Smooth muscle cell (in vitro differentiated cells): ENCODE data around the gene CBR3. TPM values are rescaled to one million over a fixed set of nuclear protein-coding genes. Genes with fewer than 3 reads are reported as not detected.

Experiments
- DNase-seq: peaks from one replicate; lab custom pipeline; 2025; ENCODE audit not compliant: unreplicated experiment; lab: John Stamatoyannopoulos, UW
- H2AFZ ChIP-seq: fragments of 200-600 bp; sonication (generic); 2 replicates; pipeline ENCODE4 v1.6.0; 2016; ENCODE audit warnings: antibody characterized with exemption, low read depth, mild to moderate bottlenecking
- H3F3A ChIP-seq: fragments of 200-600 bp; sonication (generic); 2 replicates; pipeline ENCODE4 v1.6.0; 2017; ENCODE audit warnings: antibody characterized with exemption, low read depth
- H3K27ac ChIP-seq: fragments of 200-600 bp; sonication (generic); 2 replicates; pipeline ENCODE4 v1.5.1; 2016; ENCODE audit warnings: low read depth, mild to moderate bottlenecking
- H3K27me3 ChIP-seq: fragments of 200-600 bp; sonication (generic); 2 replicates; pipeline ENCODE4 v1.6.1; 2016; ENCODE audit warnings: low read depth, mild to moderate bottlenecking
- H3K36me3 ChIP-seq: fragments of 200-600 bp; sonication (generic); 2 replicates; pipeline ENCODE4 v1.5.1; 2016; ENCODE audit warnings: low read depth
- H3K4me1 ChIP-seq: fragments of 200-600 bp; sonication (generic); 2 replicates; pipeline ENCODE4 v1.5.1; 2016; ENCODE audit warnings: low read depth
- H3K4me2 ChIP-seq: fragments of 200-600 bp; sonication (generic); 2 replicates; pipeline ENCODE4 v1.6.0; 2016; ENCODE audit warnings: mild to moderate bottlenecking
- H3K4me3 ChIP-seq: fragments of 200-600 bp; sonication (generic); 2 replicates; pipeline ENCODE4 v1.5.1; 2016; ENCODE audit warnings: mild to moderate bottlenecking
- H3K79me2 ChIP-seq: fragments of 200-600 bp; sonication (generic); 2 replicates; pipeline ENCODE4 v1.6.0; 2016; ENCODE audit warnings: low read depth, mild to moderate bottlenecking
- H3K9ac ChIP-seq: fragments of 200-600 bp; sonication (generic); 2 replicates; pipeline ENCODE4 v1.6.0; 2016; ENCODE audit warnings: low read depth
- H3K9me3 ChIP-seq: fragments of 200-600 bp; sonication (generic); replicated peaks from 2 replicates; pipeline ENCODE4 v1.5.1; 2016; ENCODE audit warnings: low read depth
- H4K20me1 ChIP-seq: fragments of 200-600 bp; sonication (generic); 2 replicates; pipeline ENCODE4 v1.6.0; 2016; ENCODE audit warnings: low read depth
- CTCF ChIP-seq: fragments of 200-600 bp; sonication (generic); IDR thresholded peaks from 2 replicates; pipeline ENCODE4 v1.5.1; 2017; ENCODE audit warnings: borderline replicate concordance, mild to moderate bottlenecking, antibody characterized with exemption; ENCODE audit not compliant: insufficient read depth, poor library complexity, severe bottlenecking
- WGBS: methylation state at CpG from one replicate; pipeline ENCODE4 v1.1.7; 2016; ENCODE audit warnings: low lambda C conversion rate; 5-methylcytosine and 5-hydroxymethylcytosine counted together
- polyA plus RNA-seq: library from polyadenylated mRNA; unstranded; fragments of >200 nt; fragmentation: Nextera tagmentation; extraction: Ambion mirVana; gene quantifications from 2 replicates; pipeline ENCODE4 v1.2.1, GENCODE V29; 2016
- total RNA-seq: library from RNA; depleted of rRNA; stranded (reverse); fragments of >200 nt; gene quantifications from 2 replicates; pipeline ENCODE4 v1.2.3, GENCODE V29; 2014

The CBR3 gene
- total and polyA plus RNA-seq, 2 experiments from 2014 or later = 0.78 to 3.3 TPM

GRCh38 chr21:36163750-36164741, 29.2 kb downstream of the CBR3 start:
- no peak overlapping the region for H3K4me2 ChIP-seq
- no peaks in the 10 kb centered on the region for H3K36me3 ChIP-seq
- H4K20me1 ChIP-seq = peaks cover 7% of the 10 kb centered on the region
- no peak overlapping the region for H2AFZ ChIP-seq
- no peak for DNase-seq
- H3F3A ChIP-seq = no peaks in the 10 kb centered on the region
- no peaks in the 10 kb centered on the region for H3K4me1 ChIP-seq
- H3K79me2 ChIP-seq = peaks cover 6% of the 10 kb centered on the region
- no peak for TF ChIP-seq CTCF
- no peak overlapping the region for H3K9ac ChIP-seq
- 69% methylated on average over 10 of the region's 10 CpGs for WGBS
- no peaks in the 10 kb centered on the region for H3K27me3 ChIP-seq
- no peaks in the 10 kb centered on the region for H3K9me3 ChIP-seq
- no peak overlapping the region for H3K27ac ChIP-seq
- H3K4me3 ChIP-seq = no peak overlapping the region

GRCh38 chr21:36165356-36165755, 30.5 kb downstream of the CBR3 start:
- H3K36me3 ChIP-seq = no peaks in the 10 kb centered on the region
- peaks cover 7% of the 10 kb centered on the region for H4K20me1 ChIP-seq
- H3K9ac ChIP-seq = no peak overlapping the region
- 95% methylated on average over 11 of the region's 11 CpGs for WGBS
- no peaks in the 10 kb centered on the region for H3F3A ChIP-seq
- H3K4me2 ChIP-seq = no peak overlapping the region
- no peak overlapping the region for H3K27ac ChIP-seq
- H3K27me3 ChIP-seq = no peaks in the 10 kb centered on the region
- no peak for DNase-seq
- no peak for TF ChIP-seq CTCF
- H3K4me3 ChIP-seq = no peak overlapping the region
- H3K4me1 ChIP-seq = no peaks in the 10 kb centered on the region
- H2AFZ ChIP-seq = no peak overlapping the region
- no peaks in the 10 kb centered on the region for H3K9me3 ChIP-seq
- H3K79me2 ChIP-seq = peaks cover 6% of the 10 kb centered on the region

- H4K20me1 ChIP-seq = peaks cover 7% of the 10 kb centered on the region
- H3F3A ChIP-seq = no peaks in the 10 kb centered on the region
- DNase-seq = no peak
- H3K4me3 ChIP-seq = no peak overlapping the region
- 30% methylated on average over 7 of the region's 7 CpGs for WGBS
- no peak for TF ChIP-seq CTCF
- H2AFZ ChIP-seq = no peak overlapping the region
- H3K9ac ChIP-seq = no peak overlapping the region
- H3K9me3 ChIP-seq = no peaks in the 10 kb centered on the region
- peaks cover 6% of the 10 kb centered on the region for H3K79me2 ChIP-seq
- H3K4me2 ChIP-seq = no peak overlapping the region
- H3K27ac ChIP-seq = no peak overlapping the region
- H3K27me3 ChIP-seq = no peaks in the 10 kb centered on the region
- no peaks in the 10 kb centered on the region for H3K4me1 ChIP-seq
- H3K36me3 ChIP-seq = no peaks in the 10 kb centered on the region
Measured at GRCh38 chr21:36166705-36167104, 31.8 kb downstream of the CBR3 start.
